ENCODE measurements around the gene MGAT5.

Gene MGAT5

DNA sequence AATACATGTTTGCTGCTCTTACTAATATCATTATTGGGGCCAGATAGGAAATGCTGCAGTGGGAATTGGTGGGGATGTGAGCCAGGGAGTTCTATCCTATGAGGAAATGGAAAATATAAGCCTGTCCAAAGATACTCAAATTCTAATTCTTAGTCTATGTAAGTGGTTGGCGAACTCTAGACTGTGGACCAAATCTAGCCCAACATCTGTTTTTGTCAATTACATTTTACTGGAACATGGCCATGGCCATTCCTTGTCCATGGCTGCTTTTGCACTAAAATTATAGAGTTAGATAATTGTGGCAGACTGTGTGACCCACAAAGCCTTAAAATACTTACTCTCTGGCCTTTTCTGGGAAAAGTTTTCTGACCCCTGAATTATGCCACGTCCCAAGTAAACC lies 113.3 kb downstream of the MGAT5 start:
- DNase-seq (ENCODE audit: insufficient read length, low spot score) = no peak
- FAIRE-seq = no peak
- no peak for TF ChIP-seq POLR2A (IDR thresholded peaks at IDR 0.05; ENCODE audit: low read depth, low read length)

GRCh38 chr2:134368009-134368817 lies 114.3 kb downstream of the MGAT5 start:
- TF ChIP-seq POLR2A (IDR thresholded peaks at IDR 0.05; ENCODE audit: low read depth, low read length) = no peak
- no peak for FAIRE-seq
- DNase-seq (ENCODE audit: insufficient read length, low spot score) = no peak

GRCh38 chr2:134369220-134369902 lies 115.5 kb downstream of the MGAT5 start:
- FAIRE-seq (no peak), DNase-seq (ENCODE audit: insufficient read length, low spot score) (no peak)
- no peak for TF ChIP-seq POLR2A (IDR thresholded peaks at IDR 0.05; ENCODE audit: low read depth, low read length)

DNA sequence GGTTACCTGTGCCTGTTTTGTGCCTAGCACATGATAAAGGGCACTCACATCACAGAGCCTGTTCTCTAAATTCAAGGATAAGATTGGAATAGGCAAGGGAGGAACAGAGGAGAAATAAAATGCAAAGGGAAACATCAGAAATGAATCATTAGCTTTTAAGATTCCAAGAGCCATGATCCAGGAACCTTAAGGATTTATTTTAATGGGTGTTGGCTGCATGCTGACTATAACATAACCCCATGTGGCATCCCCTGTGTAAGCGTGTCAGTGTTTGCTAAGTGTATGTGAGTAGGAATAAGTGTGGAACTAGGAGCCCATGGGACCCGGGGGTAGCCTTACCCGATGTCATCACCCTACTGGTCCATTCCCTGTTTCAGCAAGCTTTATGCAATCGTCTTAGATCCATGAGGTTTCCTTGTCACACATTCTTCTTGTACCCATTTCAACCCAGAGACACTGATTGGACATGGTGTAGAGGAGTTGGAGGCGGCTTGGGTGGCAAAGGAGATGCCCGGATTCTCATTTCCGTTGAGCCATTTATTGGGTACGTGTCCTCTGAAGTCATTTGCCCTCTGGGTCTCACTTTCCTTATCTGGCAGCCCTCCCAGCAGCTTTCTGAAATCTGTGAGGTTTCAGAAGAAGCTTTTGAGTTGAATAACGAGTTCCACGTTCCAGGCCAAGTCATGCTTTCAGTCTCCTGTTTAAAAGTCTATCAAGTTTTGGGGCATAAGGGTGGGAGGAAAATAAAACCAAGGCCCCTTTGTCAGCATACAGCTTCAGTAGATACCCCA lies 117.0 kb downstream of the MGAT5 start:
- no peak for FAIRE-seq
- TF ChIP-seq POLR2A (IDR thresholded peaks at IDR 0.05; ENCODE audit: low read depth, low read length) = no peak
- no peak for DNase-seq (ENCODE audit: insufficient read length, low spot score)

- no peak for FAIRE-seq
- no peak for DNase-seq (ENCODE audit: insufficient read length, low spot score)
- no peak for TF ChIP-seq POLR2A (IDR thresholded peaks at IDR 0.05; ENCODE audit: low read depth, low read length)
Observed at GRCh38 chr2:134372141-134372540, 118.3 kb downstream of the MGAT5 start.

DNA sequence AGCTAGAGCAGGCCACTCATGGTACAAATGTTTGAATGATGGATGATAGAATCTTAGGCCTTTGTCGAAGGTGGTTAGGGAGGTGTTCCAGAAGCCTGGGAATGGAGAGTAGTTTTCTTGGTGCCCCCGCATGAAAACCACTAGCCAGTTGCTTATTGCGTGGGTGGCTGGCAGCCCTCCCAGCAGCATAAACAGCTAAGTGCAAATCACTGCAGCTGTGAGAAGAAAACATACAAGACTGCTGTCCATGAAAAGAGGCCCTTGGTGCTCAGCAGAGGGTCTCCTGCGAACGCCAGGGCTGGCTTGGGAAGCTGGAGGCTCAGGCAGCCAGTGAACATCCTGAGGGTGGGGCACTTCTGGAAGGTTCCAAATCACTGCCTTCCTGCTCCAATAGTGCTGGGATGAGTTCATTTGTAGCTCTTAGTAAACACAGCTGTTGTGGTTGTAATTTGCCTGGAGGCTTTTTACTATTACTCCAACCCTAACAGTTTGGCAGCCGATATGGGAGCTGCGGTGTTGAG lies 118.8 kb downstream of the MGAT5 start:
- no peak for FAIRE-seq

GRCh38 chr2:134375935-134376334 lies 122.1 kb downstream of the MGAT5 start:
- TF ChIP-seq POLR2A (IDR thresholded peaks at IDR 0.05; ENCODE audit: low read depth, low read length) = no peak
- FAIRE-seq = no peak
- DNase-seq (ENCODE audit: insufficient read length, low spot score) = no peak

More for the DNA sequence above, 118.8 kb downstream of the MGAT5 start:
- no peak for DNase-seq (ENCODE audit: insufficient read length, low spot score)
- no peak for TF ChIP-seq POLR2A (IDR thresholded peaks at IDR 0.05; ENCODE audit: low read depth, low read length)

DNA sequence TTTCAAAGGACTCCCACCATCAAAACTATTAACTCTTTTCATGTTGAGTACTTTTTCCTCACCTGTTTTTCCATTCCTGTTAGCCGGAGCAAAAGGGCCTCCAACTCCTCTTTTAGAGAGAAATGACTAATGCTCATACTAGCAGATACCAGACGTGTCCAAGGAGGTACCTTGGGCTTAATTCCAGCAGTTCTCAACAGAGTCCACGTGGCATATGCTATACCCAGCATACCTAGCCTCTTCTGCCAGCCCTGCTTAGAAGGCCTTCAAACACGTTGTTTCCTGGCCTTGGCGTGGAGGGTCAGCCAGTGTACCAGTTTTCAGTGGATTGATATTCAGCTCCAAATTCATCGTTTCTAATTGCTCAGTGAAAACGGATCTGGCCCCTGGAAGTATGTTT lies 123.9 kb downstream of the MGAT5 start:
- no peak for TF ChIP-seq POLR2A (IDR thresholded peaks at IDR 0.05; ENCODE audit: low read depth, low read length)
- DNase-seq (ENCODE audit: insufficient read length, low spot score) (no peak), FAIRE-seq (no peak)

- DNase-seq (ENCODE audit: insufficient read length, low spot score) (no peak), FAIRE-seq (no peak)
- no peak for TF ChIP-seq POLR2A (IDR thresholded peaks at IDR 0.05; ENCODE audit: low read depth, low read length)
Observed at GRCh38 chr2:134379293-134379692, 125.4 kb downstream of the MGAT5 start.

DNA sequence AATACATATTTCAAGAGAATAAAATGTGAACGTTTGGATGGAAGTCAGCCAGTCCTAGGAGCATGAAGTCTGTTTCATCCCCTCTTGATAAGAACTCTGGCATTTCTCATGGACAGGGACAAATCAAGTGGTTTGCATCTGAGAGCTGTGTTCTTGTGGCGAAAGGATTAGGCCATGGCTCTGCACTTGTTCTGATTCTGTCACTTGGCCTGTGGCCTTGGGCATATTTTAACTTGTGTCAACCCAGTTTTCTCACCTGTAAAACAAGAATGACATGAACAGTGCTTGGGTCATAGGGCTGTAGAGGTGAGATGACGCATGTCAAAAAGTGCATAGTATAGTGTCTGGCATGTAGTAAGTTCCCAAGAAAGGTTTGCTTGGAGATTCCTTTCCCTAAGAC lies 125.8 kb downstream of the MGAT5 start:
- TF ChIP-seq POLR2A (IDR thresholded peaks at IDR 0.05; ENCODE audit: low read depth, low read length) = no peak

DNA sequence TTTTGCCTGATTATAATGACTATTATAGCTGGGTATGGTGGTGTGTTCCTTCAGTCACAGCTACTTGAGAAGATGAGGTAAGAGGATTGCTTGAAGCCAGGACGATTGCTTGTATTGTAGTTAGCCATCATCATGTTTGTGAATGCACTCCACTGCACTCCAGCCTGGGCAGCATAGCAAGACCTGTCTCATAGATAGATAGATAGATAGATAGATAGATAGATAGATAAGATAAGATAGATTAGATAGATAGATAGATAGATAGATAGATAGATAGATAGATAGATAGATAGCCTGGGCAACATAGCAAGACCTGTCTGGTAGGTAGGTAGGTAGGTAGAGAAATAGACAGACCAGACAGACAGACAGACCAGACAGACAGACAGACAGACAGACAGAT lies 127.3 kb downstream of the MGAT5 start:
- FAIRE-seq (no peak), DNase-seq (ENCODE audit: insufficient read length, low spot score) (no peak)
- TF ChIP-seq POLR2A (IDR thresholded peaks at IDR 0.05; ENCODE audit: low read depth, low read length) = no peak

More for the DNA sequence above, 125.8 kb downstream of the MGAT5 start:
- DNase-seq (ENCODE audit: insufficient read length, low spot score) (no peak), FAIRE-seq (no peak)

- FAIRE-seq (no peak), DNase-seq (ENCODE audit: insufficient read length, low spot score) (no peak)
- no peak for TF ChIP-seq POLR2A (IDR thresholded peaks at IDR 0.05; ENCODE audit: low read depth, low read length)
Observed at GRCh38 chr2:134384131-134384530, 130.3 kb downstream of the MGAT5 start.

- DNase-seq (ENCODE audit: insufficient read length, low spot score) (no peak), FAIRE-seq (no peak)
- TF ChIP-seq POLR2A (IDR thresholded peaks at IDR 0.05; ENCODE audit: low read depth, low read length) = no peak
Observed at GRCh38 chr2:134385195-134385594, 131.3 kb downstream of the MGAT5 start.

DNA sequence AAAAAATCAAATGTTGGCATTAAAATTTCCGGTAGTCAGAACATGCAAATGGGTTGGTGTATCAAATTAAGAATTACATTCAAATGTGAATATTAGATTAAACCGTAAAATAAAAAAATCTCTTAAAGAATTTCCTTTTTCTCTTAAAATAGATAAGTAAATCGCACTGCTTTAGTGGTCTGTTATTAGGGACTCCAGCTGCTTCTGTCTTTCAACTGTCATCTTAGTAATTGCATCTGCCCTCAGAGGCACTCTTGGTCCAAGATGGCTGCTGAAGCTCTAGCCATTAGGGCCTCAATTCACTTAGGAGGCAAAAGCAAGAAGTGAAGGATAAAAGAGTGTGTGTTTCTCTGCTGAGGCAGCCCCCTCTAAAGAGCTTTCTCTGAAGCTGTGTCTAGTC lies 132.4 kb downstream of the MGAT5 start:
- TF ChIP-seq POLR2A (IDR thresholded peaks at IDR 0.05; ENCODE audit: low read depth, low read length) = no peak
- DNase-seq (ENCODE audit: insufficient read length, low spot score) (no peak), FAIRE-seq (no peak)
